HG03045 (cell line): ENCODE data around the gene TOP3A.
A peak's percentile ranks its signal among the peaks of the same experiment; 100 is the strongest.

Experiments
- ATAC-seq: cut with Tn5 transposase; IDR thresholded peaks from one replicate; pipeline ENCODE4 v1.9.1; 2021; ENCODE audit warnings: mild to moderate bottlenecking, moderate library complexity; ENCODE audit not compliant: unreplicated experiment

Gene TOP3A

GRCh38 chr17:18278867-18279266, 35.9 kb downstream of the TOP3A start:
- ATAC-seq = no peak

- ATAC-seq = no peak
Observed at GRCh38 chr17:18277076-18277475, 37.7 kb downstream of the TOP3A start.

GRCh38 chr17:18270046-18270931, 44.5 kb downstream of the TOP3A start:
- ATAC-seq = no peak

GRCh38 chr17:18267927-18268711, 46.7 kb downstream of the TOP3A start:
- ATAC-seq = no peak

- no peak for ATAC-seq
Observed at GRCh38 chr17:18267366-18267765, 47.4 kb downstream of the TOP3A start.

- ATAC-seq = no peak
Observed at GRCh38 chr17:18263885-18264682, 50.7 kb downstream of the TOP3A start.

- ATAC-seq = no peak
Observed at GRCh38 chr17:18262641-18263040, 52.2 kb downstream of the TOP3A start.

- no peak for ATAC-seq
Observed at GRCh38 chr17:18262111-18262510, 52.7 kb downstream of the TOP3A start.

GRCh38 chr17:18261659-18262058, 53.1 kb downstream of the TOP3A start:
- no peak for ATAC-seq

GRCh38 chr17:18261146-18261515, 53.7 kb downstream of the TOP3A start:
- ATAC-seq = no peak

GRCh38 chr17:18260332-18261145, 54.3 kb downstream of the TOP3A start, which contains the start of gene MIEF2:
Gene MIEF2 (plus strand): TSS chr17:18260662. CDS start chr17:18262721, 2,059 bp downstream.
- ATAC-seq = peak; percentile 74

- ATAC-seq = no peak
Observed at GRCh38 chr17:18259621-18260331, 55.0 kb downstream of the TOP3A start.

- ATAC-seq = peak; percentile 31
Observed at GRCh38 chr17:18258356-18259038, 56.3 kb downstream of the TOP3A start, which contains the start of gene FLII. Gene FLII (minus strand): TSS chr17:18258738. CDS start chr17:18258690, 48 bp downstream.

- peak; percentile 29 for ATAC-seq
Observed at GRCh38 chr17:18257982-18258355, 56.8 kb downstream of the TOP3A start.

GRCh38 chr17:18257268-18257981, 57.4 kb downstream of the TOP3A start:
- peak; percentile 13 for ATAC-seq

- ATAC-seq = no peak
Observed at GRCh38 chr17:18256776-18257175, 58.0 kb downstream of the TOP3A start.

GRCh38 chr17:18256351-18256750, 58.4 kb downstream of the TOP3A start:
- ATAC-seq = no peak
